ENCODE results near the gene SLC44A5.
"Not testable (repeated sequence)": the region's sequence is repeated elsewhere in the genome, so short reads cannot be mapped to it uniquely, and the experiment has no call there.

SLC44A5 gene
- total RNA-seq = 0.75 reads per million

DNA sequence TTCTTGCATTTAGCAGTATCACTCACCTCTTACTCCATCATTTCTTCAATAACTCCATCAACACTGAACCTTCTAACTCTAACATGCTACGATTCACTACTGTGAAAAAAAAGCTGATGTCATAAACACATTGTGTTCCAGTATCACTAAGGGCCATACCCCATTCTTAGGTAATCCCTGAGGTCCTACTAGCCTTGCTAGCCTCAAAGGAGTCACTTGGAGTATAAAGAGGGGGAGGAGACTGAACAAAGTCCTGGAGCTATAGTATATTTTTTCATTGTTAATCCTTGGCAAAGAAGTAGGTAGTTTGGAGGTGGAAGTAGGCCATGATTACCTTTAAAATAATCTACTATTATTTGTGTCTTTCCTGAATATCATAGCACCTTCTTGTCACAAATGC, at the start of gene SLC44A5:
TSS of gene SLC44A5 (minus strand) at position 101 of the 400 bp plus-strand sequence. CDS start 69,667 bp downstream, outside the sequence.
- DNase-seq = no peak

DNA sequence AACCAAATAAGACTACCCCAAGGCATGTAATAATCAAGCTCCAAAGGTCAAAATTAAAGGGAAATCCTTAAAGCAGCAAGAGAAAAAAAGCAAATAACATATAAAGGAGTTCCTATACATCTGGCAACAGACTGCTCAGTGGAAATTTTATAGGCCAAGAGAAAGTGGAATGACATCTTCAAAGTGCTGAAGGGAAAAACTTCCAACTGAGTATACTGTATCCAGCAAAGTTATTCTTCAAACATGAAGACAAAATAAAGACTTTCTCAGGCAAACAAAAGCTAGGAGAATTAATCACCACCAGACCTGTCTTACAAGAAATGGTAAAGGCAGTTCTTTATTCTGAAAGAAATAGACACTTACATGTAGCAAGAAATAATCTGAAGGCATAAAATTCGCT, 45.0 kb upstream of the SLC44A5 start:
- DNase-seq = no peak

DNA sequence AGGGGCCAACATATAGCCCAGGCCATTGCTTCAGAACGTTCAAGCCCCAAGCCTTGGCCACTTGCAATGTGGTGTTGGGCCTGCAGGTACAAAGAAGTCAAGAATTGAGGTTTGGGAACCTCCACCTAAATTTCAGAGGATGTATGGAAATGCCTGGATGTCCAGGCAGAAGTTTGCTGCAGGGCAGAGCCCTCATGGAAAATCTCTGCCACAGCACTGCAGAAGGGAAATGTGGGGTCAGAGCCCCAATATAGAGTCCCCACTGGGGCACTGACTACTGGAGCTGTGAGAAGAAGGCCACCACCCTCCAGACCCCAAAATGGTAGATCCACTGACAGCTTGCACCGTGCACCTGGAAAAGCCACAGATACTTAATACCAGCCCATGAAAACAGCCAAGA, 36.3 kb upstream of the SLC44A5 start:
- DNase-seq = not testable (repeated sequence)

DNA sequence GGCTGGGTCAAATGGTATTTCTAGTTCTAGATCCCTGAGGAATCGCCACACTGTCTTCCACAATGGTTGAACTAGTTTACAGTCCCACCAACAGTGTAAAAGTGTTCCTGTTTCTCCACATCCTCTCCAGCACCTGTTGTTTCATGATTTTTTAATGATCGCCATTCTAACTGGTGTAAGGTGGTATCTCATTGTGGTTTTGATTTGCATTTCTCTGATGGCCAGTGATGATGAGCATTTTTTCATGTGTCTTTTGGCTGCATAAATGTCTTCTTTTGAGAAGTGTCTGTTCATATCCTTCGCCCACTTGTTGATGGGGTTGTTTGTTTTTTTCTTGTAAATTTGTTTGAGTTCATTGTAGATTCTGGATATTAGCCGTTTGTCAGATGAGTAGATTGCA, 34.2 kb upstream of the SLC44A5 start:
- DNase-seq = not testable (repeated sequence)

DNA sequence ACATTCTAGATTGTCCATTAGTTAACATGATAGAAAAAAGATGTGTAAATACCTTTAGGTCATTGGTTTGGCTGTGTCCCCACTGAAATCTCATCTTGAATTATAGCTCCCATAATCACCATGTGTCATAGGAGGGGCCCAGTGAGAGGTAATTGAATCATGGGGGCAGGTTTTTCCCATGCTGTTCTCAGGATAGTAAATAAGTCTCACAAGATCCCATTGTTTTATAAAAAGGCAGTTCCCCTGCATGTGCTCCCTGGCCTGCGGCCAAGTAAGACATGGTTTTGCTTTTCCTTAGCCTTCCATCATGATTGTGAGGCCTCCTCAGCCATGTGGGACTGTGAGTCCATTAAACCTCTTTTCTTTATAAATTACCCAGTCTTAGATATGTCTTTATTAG, 32.5 kb upstream of the SLC44A5 start:
- no peak for DNase-seq

DNA sequence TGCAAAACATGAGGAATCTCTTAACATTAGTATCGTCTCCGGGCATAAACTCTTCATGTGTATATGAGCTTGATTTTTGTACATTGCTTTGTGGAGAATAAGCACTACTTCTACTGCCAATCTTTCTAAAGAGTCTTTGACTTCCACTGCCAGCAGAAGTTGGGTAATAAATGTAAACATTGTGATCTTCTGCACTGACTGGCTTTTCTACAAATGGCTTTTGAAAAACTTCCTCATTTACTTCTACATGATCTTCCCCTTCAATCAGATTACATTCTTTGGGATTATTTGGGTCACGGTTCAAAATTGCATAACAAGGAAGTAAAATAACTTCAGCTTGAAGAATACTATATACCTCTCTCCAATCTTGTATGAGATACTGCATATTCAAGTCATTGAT, 30.4 kb upstream of the SLC44A5 start:
- no peak for DNase-seq

DNA sequence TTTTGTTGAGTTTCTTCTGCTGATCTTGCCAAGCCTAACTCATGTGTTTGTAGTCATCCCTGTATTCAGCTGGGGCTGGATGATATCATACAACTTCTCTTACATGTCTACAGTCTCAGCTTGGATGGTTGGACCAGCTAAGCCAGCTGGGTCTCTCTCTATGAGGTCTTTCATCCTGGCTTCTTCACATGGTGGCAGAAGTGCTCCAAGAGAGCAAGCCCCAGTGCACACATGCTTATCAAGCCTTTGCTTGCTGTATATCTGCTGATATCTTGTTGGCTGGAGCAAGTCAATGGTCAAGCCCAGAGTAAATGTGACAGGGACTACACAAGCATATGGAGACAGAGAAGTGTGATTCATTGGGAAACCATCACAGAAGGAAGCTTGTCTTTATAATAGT, 29.2 kb upstream of the SLC44A5 start:
- DNase-seq = no peak

DNA sequence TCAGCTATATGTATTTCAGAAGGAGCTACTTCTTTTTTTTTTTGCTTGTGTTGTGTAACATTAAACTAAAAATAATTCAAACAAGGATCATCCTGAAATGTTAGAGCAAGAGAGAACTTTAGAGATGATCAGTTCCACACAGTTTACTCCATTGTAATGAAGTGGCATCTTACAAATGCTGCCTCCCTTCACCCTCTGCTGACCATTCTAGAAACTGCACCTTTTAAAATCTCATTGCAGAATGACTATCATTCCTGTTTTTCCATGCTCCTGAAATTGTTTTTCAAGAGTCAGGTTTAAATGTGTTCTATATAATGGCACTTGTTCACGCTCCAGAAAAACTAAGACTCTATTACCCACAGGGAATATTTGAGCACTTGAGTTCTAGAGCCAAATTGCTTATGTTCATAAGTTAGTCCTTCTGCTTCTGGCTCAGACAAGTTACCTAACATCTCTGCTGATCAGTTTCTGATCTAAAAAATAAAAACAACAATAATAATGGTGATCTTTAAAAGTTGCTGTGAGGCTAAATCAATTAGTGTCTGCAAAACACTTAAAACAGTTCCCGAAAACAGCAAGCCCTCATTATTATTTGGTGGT, 21.5 kb upstream of the SLC44A5 start:
- no peak for DNase-seq

DNA sequence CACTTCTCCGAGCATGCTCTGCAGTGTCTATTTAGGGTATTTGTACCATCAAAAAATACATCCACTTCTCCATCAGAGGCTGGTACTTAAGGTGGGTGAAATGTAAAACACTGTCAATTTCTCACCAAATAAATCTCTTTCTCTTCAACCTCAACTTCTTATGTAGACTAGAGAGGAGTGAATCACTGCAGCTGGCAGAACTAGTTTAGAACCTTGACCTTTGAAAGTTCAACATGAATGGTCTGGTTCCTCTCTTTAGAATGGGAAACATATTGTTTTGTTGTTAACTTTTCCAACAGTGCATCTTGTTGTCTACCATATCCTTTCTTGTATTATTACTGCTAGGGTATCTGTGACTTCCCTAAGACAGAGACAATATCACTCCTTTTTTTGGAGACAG, 20.1 kb upstream of the SLC44A5 start:
- DNase-seq = no peak

DNA sequence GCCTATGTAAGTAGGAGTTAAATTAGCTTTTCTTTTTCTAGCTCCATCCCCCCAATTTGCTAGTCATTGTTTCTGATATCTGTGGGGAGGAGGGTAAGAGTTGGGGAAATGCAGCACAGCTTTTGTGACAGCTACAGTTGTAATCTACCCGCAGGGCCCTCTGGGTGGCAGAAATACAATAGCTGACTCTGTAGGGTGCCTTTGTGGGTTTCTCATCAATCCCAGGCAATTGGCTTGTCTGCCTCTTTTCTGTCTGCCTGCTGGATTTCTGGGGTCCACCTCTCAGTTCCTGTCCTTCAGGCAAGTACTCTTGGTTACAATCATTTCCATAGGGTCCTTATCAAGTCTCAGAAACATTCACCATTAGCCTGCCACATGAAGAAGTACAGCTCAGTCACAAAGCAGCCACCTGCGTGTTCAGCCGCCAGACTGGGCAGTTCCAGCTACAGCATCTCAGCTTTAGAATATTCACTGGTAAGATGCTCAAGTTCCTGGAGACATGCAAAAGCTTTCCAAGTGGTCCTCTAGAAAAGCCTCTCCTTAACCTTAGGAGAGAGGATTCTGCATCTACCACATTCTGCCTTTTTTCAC, 19.2 kb upstream of the SLC44A5 start:
- no peak for DNase-seq

DNA sequence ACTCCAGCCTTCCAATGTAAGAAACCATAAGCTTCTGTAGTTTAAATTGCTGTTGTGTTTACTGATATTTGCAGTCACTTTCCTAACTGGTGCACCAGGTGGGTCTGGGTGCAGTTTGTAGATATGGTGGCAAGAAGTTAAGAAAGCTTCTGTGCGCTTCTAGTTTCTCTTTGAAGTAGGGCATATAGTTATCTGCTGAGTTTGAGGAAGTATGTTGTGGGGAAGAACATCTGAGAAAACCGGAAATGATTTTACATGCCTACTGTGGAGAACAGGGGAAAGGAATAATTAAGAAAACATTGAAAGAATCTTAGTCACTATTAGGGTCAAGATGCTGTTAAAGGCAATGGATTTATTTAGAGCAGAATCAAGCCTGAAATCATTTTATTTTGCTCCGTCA, 14.9 kb upstream of the SLC44A5 start:
- DNase-seq = no peak

DNA sequence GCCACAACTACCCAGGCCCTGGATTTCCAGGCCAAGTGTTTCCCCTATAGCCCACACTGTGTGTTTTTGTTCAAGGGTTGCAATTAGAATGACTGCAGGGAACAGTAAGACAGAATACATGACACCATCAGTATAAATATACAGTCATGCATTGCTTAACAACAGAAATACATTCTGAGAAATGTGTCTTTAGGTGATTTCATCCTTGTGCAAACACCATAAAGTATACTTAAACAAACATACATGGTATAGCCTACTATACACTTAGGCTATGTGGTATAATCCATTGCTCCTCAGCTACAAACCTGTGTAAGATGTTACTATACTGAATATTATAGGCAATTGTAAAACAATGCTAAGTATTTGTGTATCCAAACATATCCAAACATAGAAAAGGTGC, 7.5 kb upstream of the SLC44A5 start:
- DNase-seq = no peak

DNA sequence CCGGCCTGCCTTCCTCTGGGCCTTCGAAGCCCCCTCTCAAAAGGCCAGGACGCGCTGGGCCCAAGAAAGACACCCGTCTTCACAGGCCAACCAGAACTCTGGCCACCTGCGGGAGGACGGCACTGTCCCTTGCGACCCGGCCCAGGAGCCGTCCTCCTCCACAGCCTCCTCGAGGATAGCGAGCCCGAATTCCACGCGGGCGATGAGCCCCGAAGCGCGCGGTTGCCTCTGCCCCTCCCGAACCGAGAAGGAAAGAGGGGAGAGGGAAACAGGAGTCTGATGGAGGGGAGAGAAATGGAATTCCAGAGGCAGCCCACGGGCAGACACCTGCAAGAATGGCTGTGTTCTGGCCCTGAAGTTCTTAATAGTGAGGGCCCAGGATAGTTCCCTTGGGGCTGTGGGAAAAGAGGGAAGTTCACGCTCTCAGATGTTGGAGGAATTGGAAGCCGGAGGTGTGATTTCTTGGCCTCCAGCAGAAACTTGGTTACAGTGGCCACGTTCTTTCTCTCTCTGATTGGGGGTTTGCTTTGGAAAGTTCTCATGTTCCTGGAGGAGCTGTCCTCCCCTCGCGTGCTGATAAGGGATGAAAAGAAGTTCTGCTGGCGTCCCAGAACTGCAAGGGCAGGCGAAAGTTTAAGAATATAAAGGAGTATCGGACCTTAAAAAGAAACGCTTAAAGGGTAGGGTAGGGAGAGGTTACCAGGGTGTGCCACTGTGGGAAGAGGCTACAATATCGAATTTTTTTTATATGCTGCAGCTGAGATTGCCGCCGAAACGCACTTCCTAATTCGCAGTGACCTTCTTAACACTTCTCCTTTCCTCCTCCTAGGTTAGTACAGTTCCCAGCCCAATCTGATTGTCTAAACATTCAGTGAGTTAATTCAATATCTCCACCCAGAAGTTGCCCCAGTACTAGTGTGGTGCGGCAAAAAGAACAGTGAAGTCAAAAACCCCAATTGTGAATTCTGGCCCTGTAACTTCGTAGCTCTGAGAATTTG, 5.8 kb upstream of the SLC44A5 start:
- no peak for DNase-seq

DNA sequence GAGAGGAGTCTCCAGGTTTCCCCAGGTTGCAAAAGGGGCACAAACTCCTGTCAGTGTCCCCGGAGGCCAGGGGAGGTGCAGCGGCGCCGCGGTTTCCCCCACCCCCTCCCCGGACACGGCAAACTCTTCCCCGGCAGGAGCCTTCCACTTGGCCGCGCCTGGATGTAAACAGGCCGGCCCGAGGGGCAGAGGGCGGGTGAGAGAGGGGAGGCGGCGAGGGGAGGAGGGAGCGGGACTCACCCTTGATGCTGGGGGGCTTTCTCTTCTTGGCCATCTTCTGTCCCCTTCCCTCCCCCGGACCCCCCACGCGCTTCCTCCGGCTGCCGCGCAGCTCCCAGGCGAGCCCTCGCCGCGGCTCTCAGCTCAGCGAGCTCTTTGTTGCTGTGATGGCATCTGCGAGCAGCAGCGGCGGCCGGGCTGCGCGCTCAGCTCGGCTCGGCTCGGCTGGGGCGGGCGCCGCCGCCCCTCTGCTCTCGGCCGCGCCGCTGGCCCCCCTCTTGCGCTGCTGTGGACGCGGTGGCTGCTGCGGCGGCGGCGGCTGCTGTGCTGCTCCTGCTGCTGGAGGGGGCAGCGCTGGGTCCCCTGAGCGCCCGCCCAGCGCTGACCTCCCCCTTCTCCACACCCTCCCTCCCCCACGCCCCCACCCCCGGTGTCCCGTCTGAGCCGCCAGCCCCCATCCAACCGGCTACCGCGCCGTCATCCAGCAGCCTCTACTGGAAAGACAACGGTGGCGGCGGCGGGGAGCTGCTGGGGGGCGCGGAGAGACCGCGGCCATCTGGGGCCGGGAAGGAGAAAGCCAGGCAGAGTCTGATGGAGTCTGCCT, 4.9 kb upstream of the SLC44A5 start:
- no peak for DNase-seq

DNA sequence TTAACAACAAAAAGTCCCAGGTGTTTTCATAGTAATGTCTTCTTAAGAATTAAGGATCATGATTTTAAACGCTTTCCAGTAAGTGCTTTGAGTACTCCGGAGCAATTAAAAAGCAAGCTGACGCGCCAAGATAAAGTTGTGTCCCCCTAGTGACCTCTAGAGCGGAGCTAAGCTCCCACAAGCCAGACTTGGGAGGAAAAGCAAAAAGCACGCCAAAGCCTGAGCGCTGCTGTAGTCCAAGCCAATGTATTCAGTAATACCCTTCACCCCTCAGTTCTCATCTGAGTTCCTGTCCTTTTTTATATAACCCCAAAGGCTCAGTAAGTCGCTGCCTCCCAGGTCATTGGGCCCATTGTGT, 3.5 kb upstream of the SLC44A5 start:
- no peak for DNase-seq

DNA sequence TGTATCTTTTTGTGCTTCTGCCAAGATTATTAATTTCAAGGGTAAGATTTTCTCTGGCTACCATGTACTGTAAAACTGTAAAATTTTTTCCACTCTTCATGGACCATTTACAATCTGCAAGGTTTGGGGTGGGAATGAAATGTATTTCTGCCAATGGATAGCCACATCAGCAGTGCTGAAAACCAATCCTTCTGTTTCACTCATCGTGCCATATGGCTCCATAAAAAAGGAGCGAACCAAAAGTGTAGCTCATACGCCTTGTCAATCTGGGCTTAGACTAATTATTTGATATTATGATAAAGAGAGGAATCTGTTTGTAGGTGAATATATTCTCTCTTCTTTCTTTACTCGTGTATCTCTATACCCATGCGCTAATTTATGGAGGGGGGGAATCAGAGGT, 3.0 kb upstream of the SLC44A5 start:
- no peak for DNase-seq

DNA sequence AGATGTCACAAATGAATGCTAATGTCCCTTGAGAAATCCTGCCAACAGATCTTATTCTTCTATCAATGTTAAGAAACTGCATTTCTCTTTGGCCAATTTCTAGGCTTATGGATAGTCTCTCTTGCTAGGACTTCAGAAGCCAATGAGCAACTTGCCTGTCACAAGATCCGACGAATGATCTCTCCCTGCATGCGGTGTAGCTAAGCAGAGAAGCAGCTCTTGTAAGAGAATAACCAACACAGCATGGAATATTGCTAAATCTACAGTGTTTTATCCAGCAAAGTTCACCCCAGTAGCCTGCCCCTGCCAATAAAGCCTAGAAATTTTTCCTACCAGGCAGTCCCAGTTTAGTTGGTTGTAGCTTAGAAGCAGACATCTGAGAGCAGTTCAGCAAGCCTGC, 2.1 kb upstream of the SLC44A5 start:
- no peak for DNase-seq

DNA sequence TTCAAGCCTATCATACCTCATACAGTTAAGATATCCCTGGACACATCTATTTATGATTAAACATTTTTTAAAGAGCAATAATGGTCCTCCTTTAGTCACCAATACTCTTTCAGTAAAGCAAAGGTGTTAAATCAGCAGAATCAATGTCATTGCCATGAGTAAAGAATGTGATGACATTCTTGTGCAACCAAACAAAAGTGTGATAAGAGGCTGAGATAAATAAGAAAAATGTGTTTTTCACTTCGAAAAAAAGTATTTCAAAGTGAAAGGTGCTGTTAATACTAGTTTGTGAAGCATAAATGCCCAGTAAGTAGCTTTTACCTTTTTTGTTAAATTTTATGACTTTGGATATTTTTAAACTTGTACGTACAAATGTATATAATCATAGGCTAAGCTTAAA, 8.4 kb downstream of the SLC44A5 start:
- no peak for DNase-seq

DNA sequence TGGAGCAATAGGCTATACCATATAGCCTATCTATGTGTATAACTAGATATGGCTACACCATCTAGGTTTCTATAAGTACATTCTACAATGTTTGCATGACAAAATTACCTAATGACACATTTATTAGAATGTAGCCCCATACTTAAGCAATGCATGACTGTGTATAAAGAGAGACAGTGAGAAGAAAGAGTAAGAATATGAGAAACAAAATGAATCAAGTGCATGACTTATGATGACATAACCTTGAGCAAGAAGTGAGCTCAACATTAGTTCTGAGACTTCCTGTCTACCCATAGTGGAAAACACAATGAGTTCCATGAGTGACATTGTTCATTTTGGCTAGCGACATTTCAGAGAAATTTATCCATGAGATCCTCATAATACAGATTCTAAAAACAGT, 10.1 kb downstream of the SLC44A5 start:
- no peak for DNase-seq

DNA sequence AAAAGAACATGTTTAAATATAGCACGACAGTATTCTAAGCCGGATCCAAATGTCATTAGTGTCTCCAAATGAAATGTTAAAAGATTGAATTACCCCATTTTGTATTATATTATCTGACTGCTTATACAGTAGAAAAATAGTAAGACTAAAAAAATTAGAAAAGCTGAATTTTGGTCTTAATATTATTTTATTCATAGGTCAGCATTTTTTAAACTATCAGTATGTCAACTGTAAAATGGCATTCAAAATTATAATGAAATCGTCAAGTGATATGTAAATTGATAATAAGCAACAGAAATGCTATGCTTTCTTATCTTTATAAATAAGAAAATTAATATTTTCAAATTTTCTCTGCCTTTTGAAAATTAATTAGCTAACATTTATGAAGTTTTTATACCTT, 16.6 kb downstream of the SLC44A5 start:
- DNase-seq = no peak

DNA sequence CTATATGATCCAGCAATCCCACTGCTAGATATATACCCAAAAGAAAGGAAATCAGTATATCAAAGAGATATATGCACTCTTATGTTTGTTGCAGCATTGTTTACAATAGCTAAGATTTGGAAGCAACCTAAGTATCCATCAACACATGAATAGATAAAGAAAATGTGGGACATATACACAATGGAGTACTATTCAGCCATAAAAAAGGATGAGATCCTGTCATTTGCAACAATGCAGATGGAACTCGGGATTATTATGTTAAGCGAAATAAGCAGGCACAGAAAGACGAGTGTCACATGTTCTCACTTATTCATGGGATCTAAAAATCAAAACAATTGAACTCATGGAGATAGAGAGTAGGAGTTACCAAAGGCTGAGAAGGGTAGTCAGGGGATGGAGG, 17.5 kb downstream of the SLC44A5 start:
- not testable (repeated sequence) for DNase-seq

DNA sequence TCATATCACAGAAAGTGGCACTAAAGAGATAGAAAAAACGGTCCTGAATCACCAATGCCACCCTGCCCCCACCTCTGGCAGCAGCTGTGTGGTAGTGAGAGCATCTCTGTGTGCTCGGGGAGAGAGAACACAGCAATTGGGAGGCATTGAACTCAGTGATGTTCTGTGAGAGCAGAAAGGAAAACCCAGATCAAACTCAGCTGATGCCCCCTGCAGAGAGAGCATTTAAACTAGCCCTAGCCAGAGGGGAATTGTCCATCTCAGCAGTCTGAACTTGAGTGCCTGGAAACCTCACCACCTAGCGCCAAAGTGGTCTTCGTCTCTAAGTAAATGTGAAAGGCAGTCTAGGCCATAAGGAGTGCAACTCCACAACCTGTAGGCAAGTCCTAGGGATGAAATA, 21.3 kb downstream of the SLC44A5 start:
- DNase-seq = no peak

All from effector CD4-positive, alpha-beta T cell (primary cell).